ENCODE results near the gene C6orf132.

DNA sequence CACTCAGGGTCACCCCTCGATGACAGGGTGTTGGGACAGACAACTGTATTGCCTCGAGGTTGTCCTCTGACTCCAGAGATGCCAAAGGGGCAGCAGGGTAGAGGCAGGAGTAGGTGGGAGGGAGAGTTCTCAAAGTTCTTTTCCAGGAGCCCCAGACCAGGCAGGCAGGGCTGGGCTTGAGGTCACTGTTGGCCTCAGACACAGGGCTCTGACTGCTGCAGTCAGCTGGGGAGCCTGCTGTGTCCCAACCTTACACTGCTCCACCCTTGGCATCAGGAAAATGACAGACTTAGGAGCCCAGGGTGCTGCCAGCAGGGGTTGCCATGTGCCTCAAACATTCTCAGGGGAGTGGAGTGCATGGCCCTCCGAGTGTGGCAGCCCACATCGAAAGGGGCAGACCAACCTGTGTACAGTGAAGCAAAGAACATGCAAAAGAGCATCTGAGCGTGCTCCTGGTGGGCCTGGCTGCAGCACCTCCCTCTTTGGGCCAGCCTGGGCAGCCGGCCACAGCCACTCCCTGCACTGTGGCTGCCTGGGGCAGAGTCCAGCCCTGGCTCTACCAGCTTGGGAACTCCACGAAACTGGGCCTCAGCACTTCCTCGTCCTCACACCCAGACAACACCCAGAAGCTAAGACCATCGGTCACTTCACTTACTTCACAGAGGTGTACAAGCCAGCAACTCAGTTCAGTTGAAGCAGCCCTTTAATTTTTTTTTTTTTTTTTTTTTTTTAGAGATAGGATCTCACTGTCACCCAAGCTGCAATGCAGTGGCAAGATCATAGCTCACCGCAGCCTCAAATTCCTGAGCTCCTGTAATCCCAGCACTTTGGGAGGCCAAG lies 24.0 kb downstream of the C6orf132 start:
- TF ChIP-seq POLR2AphosphoS5 (IDR thresholded peaks at IDR 0.05) = peak; percentile 18 to 83 (median 77)
- TF ChIP-seq POLR2A (IDR thresholded peaks at IDR 0.05) = peak; percentile 59
- TF ChIP-seq, protein P1, sequence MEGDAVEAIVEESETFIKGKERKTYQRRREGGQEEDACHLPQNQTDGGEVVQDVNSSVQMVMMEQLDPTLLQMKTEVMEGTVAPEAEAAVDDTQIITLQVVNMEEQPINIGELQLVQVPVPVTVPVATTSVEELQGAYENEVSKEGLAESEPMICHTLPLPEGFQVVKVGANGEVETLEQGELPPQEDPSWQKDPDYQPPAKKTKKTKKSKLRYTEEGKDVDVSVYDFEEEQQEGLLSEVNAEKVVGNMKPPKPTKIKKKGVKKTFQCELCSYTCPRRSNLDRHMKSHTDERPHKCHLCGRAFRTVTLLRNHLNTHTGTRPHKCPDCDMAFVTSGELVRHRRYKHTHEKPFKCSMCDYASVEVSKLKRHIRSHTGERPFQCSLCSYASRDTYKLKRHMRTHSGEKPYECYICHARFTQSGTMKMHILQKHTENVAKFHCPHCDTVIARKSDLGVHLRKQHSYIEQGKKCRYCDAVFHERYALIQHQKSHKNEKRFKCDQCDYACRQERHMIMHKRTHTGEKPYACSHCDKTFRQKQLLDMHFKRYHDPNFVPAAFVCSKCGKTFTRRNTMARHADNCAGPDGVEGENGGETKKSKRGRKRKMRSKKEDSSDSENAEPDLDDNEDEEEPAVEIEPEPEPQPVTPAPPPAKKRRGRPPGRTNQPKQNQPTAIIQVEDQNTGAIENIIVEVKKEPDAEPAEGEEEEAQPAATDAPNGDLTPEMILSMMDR (IDR thresholded peaks at IDR 0.05) = no peak
- TF ChIP-seq EP300 (IDR thresholded peaks at IDR 0.05; ENCODE audit: low read depth) = peak; percentile 52
